ENCODE data around the gene BLACAT1. TPM values are rescaled to one million over a fixed set of nuclear protein-coding genes. Genes with fewer than 3 reads are reported as not detected.

The BLACAT1 gene
- total RNA-seq, 4 donors from 2014 or later, result 0.48 TPM; not detected in 3

- H3K4me3 ChIP-seq, result no peak overlapping the region
These were observed 40.8 kb upstream of the BLACAT1 start for GRCh38 chr1:205496661-205497060.

GRCh38 chr1:205495237-205495823, 39.5 kb upstream of the BLACAT1 start:
- in situ Hi-C loops (cut with MboI; ENCODE audit: low pct_ligation_motif_present in 1 of 4, low pct_unique_long_range_greater_than_20kb in 1 of 4, low sequenced_read_pairs in 3 of 4), result no loop called here
- peaks cover 11 to 34% (median 18%) of the 10 kb centered on the region in 4 donors for H3K4me1 ChIP-seq
- peak overlapping the region in 2 of 4 donors; percentile 18 to 39 for H3K27ac ChIP-seq
- H3K4me3 ChIP-seq, result no peak overlapping the region
- intact Hi-C loops (cut with DNase I; ENCODE audit: low total_unique reads), result no loop called here
- peak in 1 of 3 donors; percentile 11 for TF ChIP-seq POLR2AphosphoS5 (IDR thresholded peaks at IDR 0.05)
- no peak for TF ChIP-seq POLR2A (IDR thresholded peaks at IDR 0.05)
- TF ChIP-seq CTCF (IDR thresholded peaks at IDR 0.05), result peak in 1 of 5 experiments; percentile 9
- TF ChIP-seq EP300 (IDR thresholded peaks at IDR 0.05; ENCODE audit: low read depth), result no peak
- no peaks in the 10 kb centered on the region for H3K27me3 ChIP-seq
- peak; percentile 47 for DNase-seq
- 38% methylated on average over 9 of the region's 9 CpGs; no CpG with 5 or more reads in 1 of the 2 donors for WGBS, 2 donors (ENCODE audit: low coverage in 1 of 2)
- H3K9me3 ChIP-seq, result no peaks in the 10 kb centered on the region
- no peaks in the 10 kb centered on the region for H3K36me3 ChIP-seq

More at GRCh38 chr1:205496661-205497060, 40.8 kb upstream of the BLACAT1 start:
- Histone ChIP-seq H3K27ac (no peak overlapping the region), H3K9me3 (no peaks in the 10 kb centered on the region), H3K27me3 (no peaks in the 10 kb centered on the region), H3K4me1 (peaks cover 11 to 34% (median 18%) of the 10 kb centered on the region in 4 donors), H3K36me3 (no peaks in the 10 kb centered on the region)
- DNase-seq, result no peak
- 94% methylated on average over 1 of the region's 1 CpG; no CpG with 5 or more reads in 1 of the 2 donors for WGBS, 2 donors (ENCODE audit: low coverage in 1 of 2)
- TF ChIP-seq EP300 (IDR thresholded peaks at IDR 0.05; ENCODE audit: low read depth) (no peak), POLR2AphosphoS5 (IDR thresholded peaks at IDR 0.05) (no peak), POLR2A (IDR thresholded peaks at IDR 0.05) (no peak), CTCF (IDR thresholded peaks at IDR 0.05) (no peak)
- intact Hi-C loops (cut with DNase I; ENCODE audit: low total_unique reads) (no loop called here), in situ Hi-C loops (cut with MboI; ENCODE audit: low pct_ligation_motif_present in 1 of 4, low pct_unique_long_range_greater_than_20kb in 1 of 4, low sequenced_read_pairs in 3 of 4) (no loop called here)

- Histone ChIP-seq H3K4me1 (peaks cover 11 to 34% (median 18%) of the 10 kb centered on the region in 4 donors), H3K36me3 (no peaks in the 10 kb centered on the region), H3K27ac (peak overlapping the region in 1 of 4 donors; percentile 48), H3K27me3 (no peaks in the 10 kb centered on the region), H3K9me3 (no peaks in the 10 kb centered on the region), H3K4me3 (no peak overlapping the region)
- TF ChIP-seq POLR2AphosphoS5 (IDR thresholded peaks at IDR 0.05) (no peak), EP300 (IDR thresholded peaks at IDR 0.05; ENCODE audit: low read depth) (no peak), CTCF (IDR thresholded peaks at IDR 0.05) (no peak), POLR2A (IDR thresholded peaks at IDR 0.05) (no peak)
- no peak for DNase-seq
- 72 to 93% methylated on average over 3 to 4 of the region's 4 CpGs for WGBS, 2 donors (ENCODE audit: low coverage in 1 of 2)
- in situ Hi-C loops (cut with MboI; ENCODE audit: low pct_ligation_motif_present in 1 of 4, low pct_unique_long_range_greater_than_20kb in 1 of 4, low sequenced_read_pairs in 3 of 4), result no loop called here
- intact Hi-C loops (cut with DNase I; ENCODE audit: low total_unique reads), result no loop called here
These were observed 38.3 kb upstream of the BLACAT1 start for GRCh38 chr1:205494115-205494514.

- no peak for TF ChIP-seq POLR2A (IDR thresholded peaks at IDR 0.05)
- TF ChIP-seq POLR2AphosphoS5 (IDR thresholded peaks at IDR 0.05), result no peak
- TF ChIP-seq EP300 (IDR thresholded peaks at IDR 0.05; ENCODE audit: low read depth), result no peak
- TF ChIP-seq CTCF (IDR thresholded peaks at IDR 0.05), result no peak
- intact Hi-C loops (cut with DNase I; ENCODE audit: low total_unique reads), result no loop called here
These were observed 37.6 kb upstream of the BLACAT1 start for GRCh38 chr1:205493241-205494085.

More at GRCh38 chr1:205493241-205494085, 37.6 kb upstream of the BLACAT1 start:
- Histone ChIP-seq H3K27ac (peak overlapping the region in 2 of 4 donors; percentile 19 to 48), H3K9me3 (no peaks in the 10 kb centered on the region), H3K27me3 (no peaks in the 10 kb centered on the region), H3K4me1 (peaks cover 11 to 34% (median 18%) of the 10 kb centered on the region in 4 donors), H3K36me3 (no peaks in the 10 kb centered on the region), H3K4me3 (no peak overlapping the region)
- no peak for DNase-seq
- 42% methylated on average over 11 of the region's 11 CpGs; no CpG with 5 or more reads in 1 of the 2 donors for WGBS, 2 donors (ENCODE audit: low coverage in 1 of 2)
- in situ Hi-C loops (cut with MboI; ENCODE audit: low pct_ligation_motif_present in 1 of 4, low pct_unique_long_range_greater_than_20kb in 1 of 4, low sequenced_read_pairs in 3 of 4), result no loop called here

Data from transverse colon (tissue), 4 donors.